ENCODE measurements around the gene CD36.

CD36 gene

DNA sequence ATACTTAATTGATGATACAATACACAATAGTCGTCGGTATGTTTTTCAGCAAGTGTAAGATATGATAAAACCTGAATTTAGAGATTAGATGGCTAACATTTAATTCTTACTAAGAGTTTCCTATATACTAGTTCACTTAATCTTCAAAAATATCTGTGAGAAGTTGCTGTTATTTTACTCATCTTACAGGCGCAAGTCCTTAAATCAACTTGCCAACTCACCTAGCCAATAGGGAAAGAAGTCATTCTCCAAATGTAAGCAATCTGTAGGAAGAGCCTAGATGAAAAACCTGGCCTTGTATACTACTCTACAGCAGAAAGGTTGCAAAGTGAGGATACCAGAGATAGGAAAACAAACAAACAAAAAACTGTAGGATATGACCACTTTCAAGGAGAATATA is 10.6 kb downstream of the CD36 start (continued):
- TF ChIP-seq, protein P1, sequence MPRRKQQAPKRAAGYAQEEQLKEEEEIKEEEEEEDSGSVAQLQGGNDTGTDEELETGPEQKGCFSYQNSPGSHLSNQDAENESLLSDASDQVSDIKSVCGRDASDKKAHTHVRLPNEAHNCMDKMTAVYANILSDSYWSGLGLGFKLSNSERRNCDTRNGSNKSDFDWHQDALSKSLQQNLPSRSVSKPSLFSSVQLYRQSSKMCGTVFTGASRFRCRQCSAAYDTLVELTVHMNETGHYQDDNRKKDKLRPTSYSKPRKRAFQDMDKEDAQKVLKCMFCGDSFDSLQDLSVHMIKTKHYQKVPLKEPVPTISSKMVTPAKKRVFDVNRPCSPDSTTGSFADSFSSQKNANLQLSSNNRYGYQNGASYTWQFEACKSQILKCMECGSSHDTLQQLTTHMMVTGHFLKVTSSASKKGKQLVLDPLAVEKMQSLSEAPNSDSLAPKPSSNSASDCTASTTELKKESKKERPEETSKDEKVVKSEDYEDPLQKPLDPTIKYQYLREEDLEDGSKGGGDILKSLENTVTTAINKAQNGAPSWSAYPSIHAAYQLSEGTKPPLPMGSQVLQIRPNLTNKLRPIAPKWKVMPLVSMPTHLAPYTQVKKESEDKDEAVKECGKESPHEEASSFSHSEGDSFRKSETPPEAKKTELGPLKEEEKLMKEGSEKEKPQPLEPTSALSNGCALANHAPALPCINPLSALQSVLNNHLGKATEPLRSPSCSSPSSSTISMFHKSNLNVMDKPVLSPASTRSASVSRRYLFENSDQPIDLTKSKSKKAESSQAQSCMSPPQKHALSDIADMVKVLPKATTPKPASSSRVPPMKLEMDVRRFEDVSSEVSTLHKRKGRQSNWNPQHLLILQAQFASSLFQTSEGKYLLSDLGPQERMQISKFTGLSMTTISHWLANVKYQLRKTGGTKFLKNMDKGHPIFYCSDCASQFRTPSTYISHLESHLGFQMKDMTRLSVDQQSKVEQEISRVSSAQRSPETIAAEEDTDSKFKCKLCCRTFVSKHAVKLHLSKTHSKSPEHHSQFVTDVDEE (CRISPR knock-in tag; IDR thresholded peaks at IDR 0.05): no peak
- no peak for TF ChIP-seq TOX (CRISPR knock-in tag; IDR thresholded peaks at IDR 0.05; ENCODE audit: borderline replicate concordance)

DNA sequence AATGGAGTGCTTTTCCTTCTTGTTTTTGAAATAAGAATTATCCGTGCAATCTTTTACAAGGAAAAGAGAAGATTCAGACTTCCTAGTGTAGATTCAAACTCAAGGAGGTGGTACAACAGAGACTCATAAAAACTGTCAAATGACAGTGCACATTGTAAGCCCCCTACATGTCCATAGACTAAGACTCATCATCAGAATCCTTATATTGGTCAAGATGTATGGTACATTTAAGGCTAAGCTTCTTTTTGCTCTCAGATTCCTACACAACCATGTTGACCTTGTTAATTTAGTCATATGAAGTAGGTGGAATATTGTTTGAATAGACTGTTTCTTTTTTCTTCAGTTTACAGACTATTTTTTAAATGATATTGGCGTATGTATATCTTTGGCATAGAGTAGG is 11.6 kb downstream of the CD36 start:
- no peak for ATAC-seq
- TF ChIP-seq CREB5 (CRISPR knock-in tag; IDR thresholded peaks at IDR 0.05; ENCODE audit: low read depth) (no peak), BACH2 (CRISPR knock-in tag; IDR thresholded peaks at IDR 0.05; ENCODE audit: borderline replicate concordance) (no peak), TCF4 (CRISPR knock-in tag; IDR thresholded peaks at IDR 0.05; ENCODE audit: borderline replicate concordance) (no peak), ZC3H10 (CRISPR knock-in tag; IDR thresholded peaks at IDR 0.05) (no peak), ZNF8 (CRISPR knock-in tag; IDR thresholded peaks at IDR 0.05) (no peak), TOX (CRISPR knock-in tag; IDR thresholded peaks at IDR 0.05; ENCODE audit: borderline replicate concordance) (no peak), RARB (CRISPR knock-in tag; IDR thresholded peaks at IDR 0.05) (no peak), ARNTL (CRISPR knock-in tag; IDR thresholded peaks at IDR 0.05; ENCODE audit: borderline replicate concordance, low read depth) (no peak), OSR1 (CRISPR knock-in tag; IDR thresholded peaks at IDR 0.05) (no peak), ZFP30 (CRISPR knock-in tag; IDR thresholded peaks at IDR 0.05) (no peak), ISL1 (CRISPR knock-in tag; IDR thresholded peaks at IDR 0.05) (no peak), CSDC2 (CRISPR knock-in tag; IDR thresholded peaks at IDR 0.05) (no peak), PPARA (CRISPR knock-in tag; IDR thresholded peaks at IDR 0.05; ENCODE audit: borderline replicate concordance) (no peak)
- TF ChIP-seq, protein P2, sequence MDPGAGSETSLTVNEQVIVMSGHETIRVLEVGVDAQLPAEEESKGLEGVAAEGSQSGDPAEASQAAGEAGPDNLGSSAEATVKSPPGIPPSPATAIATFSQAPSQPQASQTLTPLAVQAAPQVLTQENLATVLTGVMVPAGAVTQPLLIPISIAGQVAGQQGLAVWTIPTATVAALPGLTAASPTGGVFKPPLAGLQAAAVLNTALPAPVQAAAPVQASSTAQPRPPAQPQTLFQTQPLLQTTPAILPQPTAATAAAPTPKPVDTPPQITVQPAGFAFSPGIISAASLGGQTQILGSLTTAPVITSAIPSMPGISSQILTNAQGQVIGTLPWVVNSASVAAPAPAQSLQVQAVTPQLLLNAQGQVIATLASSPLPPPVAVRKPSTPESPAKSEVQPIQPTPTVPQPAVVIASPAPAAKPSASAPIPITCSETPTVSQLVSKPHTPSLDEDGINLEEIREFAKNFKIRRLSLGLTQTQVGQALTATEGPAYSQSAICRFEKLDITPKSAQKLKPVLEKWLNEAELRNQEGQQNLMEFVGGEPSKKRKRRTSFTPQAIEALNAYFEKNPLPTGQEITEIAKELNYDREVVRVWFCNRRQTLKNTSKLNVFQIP (CRISPR knock-in tag; IDR thresholded peaks at IDR 0.05; ENCODE audit: borderline replicate concordance, low read depth): no peak

- TF ChIP-seq ZFP3 (CRISPR knock-in tag; IDR thresholded peaks at IDR 0.05) (no peak), RARB (CRISPR knock-in tag; IDR thresholded peaks at IDR 0.05) (no peak), SNAI2 (CRISPR knock-in tag; IDR thresholded peaks at IDR 0.05) (no peak), ARNTL (CRISPR knock-in tag; IDR thresholded peaks at IDR 0.05; ENCODE audit: borderline replicate concordance, low read depth) (no peak), PPARA (CRISPR knock-in tag; IDR thresholded peaks at IDR 0.05; ENCODE audit: borderline replicate concordance) (no peak), ZFP30 (CRISPR knock-in tag; IDR thresholded peaks at IDR 0.05) (no peak), OSR1 (CRISPR knock-in tag; IDR thresholded peaks at IDR 0.05) (no peak), ZNF70 (CRISPR knock-in tag; IDR thresholded peaks at IDR 0.05) (no peak), BACH2 (CRISPR knock-in tag; IDR thresholded peaks at IDR 0.05; ENCODE audit: borderline replicate concordance) (no peak), CREB5 (CRISPR knock-in tag; IDR thresholded peaks at IDR 0.05; ENCODE audit: low read depth) (no peak), ESRRG (CRISPR knock-in tag; IDR thresholded peaks at IDR 0.05) (no peak), PATZ1 (CRISPR knock-in tag; IDR thresholded peaks at IDR 0.05; ENCODE audit: borderline replicate concordance) (no peak), CSDC2 (CRISPR knock-in tag; IDR thresholded peaks at IDR 0.05) (no peak), TCF4 (CRISPR knock-in tag; IDR thresholded peaks at IDR 0.05; ENCODE audit: borderline replicate concordance) (no peak), ISL1 (CRISPR knock-in tag; IDR thresholded peaks at IDR 0.05) (no peak)
- TF ChIP-seq, protein P3, sequence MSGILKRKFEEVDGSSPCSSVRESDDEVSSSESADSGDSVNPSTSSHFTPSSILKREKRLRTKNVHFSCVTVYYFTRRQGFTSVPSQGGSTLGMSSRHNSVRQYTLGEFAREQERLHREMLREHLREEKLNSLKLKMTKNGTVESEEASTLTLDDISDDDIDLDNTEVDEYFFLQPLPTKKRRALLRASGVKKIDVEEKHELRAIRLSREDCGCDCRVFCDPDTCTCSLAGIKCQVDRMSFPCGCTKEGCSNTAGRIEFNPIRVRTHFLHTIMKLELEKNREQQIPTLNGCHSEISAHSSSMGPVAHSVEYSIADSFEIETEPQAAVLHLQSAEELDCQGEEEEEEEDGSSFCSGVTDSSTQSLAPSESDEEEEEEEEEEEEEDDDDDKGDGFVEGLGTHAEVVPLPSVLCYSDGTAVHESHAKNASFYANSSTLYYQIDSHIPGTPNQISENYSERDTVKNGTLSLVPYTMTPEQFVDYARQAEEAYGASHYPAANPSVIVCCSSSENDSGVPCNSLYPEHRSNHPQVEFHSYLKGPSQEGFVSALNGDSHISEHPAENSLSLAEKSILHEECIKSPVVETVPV (CRISPR knock-in tag; IDR thresholded peaks at IDR 0.05): no peak
- TF ChIP-seq, protein P1 (CRISPR knock-in tag; IDR thresholded peaks at IDR 0.05): no peak
- TF ChIP-seq, protein P2 (CRISPR knock-in tag; IDR thresholded peaks at IDR 0.05; ENCODE audit: borderline replicate concordance, low read depth): no peak
- no peak for ATAC-seq
Observed at GRCh38 chr7:80651471-80651870, 13.0 kb downstream of the CD36 start.

Data from SK-N-SH treated with all-trans-retinoic acid at 6 μM for 48 hours (cell line).